Neural cell (in vitro differentiated cells): Measurements from ENCODE around the gene ARL15.

Experiments
- EP300 ChIP-seq: fragments of 450-650 bp; conservative IDR thresholded peaks from 2 replicates; pipeline ENCODE4 v1.6.1; 2014; ENCODE audit warnings: antibody characterized with exemption, mild to moderate bottlenecking, moderate library complexity; ENCODE audit not compliant: poor library complexity, severe bottlenecking
- POLR2AphosphoS5 ChIP-seq: IDR thresholded peaks from 2 replicates; pipeline ENCODE4 v1.6.1; 2012
- TF ChIP-seq, protein P1 (sequence below): fragments of 450-650 bp; IDR thresholded peaks from 2 replicates; pipeline ENCODE4 v1.5.1; 2014; ENCODE audit warnings: antibody characterized with exemption, mild to moderate bottlenecking, moderate library complexity; ENCODE audit not compliant: poor library complexity, severe bottlenecking

DNA sequence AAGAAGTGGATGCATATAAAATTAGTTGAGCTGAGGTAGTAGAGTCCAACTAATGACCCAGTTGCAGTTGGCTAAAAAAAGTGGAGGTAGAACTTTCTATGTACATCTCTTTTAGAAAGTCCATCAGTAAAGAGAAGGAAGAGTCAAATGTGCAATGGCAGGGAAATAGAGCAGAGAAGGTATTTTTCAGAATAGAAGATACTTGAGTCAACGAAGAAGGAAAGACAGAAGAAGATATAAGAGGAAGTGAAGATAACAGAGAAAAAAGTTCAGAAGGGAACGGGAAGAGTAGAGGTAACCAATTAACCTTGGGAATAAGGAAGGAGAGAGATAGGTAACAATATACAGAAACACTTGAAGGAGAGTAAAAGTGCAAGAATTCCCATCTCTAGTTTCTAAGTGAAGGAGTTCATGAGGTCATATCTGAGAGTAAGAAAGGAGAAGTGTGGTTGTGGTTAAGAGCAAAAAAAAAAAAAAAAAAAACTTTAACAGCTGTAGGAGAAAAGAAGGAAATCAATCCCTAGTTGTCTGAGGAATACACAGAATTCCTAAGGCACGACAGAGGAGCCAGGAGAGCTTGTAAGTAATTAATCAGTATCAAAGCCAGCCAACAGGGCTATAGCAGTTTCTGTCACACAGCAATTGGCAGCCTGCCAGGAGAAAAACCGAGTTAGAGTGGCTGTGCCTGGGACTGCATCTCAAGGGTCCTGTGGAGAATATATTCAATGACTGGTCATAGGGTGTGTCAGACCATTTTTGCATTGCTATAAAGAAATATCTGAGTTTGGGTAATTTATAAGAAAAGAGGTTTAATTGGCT lies 61.0 kb downstream of the ARL15 start:
- TF ChIP-seq, protein P1, sequence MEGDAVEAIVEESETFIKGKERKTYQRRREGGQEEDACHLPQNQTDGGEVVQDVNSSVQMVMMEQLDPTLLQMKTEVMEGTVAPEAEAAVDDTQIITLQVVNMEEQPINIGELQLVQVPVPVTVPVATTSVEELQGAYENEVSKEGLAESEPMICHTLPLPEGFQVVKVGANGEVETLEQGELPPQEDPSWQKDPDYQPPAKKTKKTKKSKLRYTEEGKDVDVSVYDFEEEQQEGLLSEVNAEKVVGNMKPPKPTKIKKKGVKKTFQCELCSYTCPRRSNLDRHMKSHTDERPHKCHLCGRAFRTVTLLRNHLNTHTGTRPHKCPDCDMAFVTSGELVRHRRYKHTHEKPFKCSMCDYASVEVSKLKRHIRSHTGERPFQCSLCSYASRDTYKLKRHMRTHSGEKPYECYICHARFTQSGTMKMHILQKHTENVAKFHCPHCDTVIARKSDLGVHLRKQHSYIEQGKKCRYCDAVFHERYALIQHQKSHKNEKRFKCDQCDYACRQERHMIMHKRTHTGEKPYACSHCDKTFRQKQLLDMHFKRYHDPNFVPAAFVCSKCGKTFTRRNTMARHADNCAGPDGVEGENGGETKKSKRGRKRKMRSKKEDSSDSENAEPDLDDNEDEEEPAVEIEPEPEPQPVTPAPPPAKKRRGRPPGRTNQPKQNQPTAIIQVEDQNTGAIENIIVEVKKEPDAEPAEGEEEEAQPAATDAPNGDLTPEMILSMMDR = no peak
- TF ChIP-seq EP300 = no peak
- TF ChIP-seq POLR2AphosphoS5 = no peak
